Daoy (cell line): ENCODE results near the gene CHRNB4. TPM values are rescaled to one million over a fixed set of nuclear protein-coding genes. Genes with fewer than 3 reads are reported as not detected.

ENCODE experiments used
- DNase-seq: peaks from one replicate; pipeline ENCODE4 v3.0.0-alpha.2; 2015; ENCODE audit warnings: low read depth
- total RNA-seq: library from RNA; depleted of rRNA; stranded (reverse); fragments of >200 nt; shearing (Covaris generic); gene quantifications from 2 replicates; pipeline ENCODE4 v1.2.3, GENCODE V29; 2014

The CHRNB4 gene
- total RNA-seq, 1 experiment from 2014 or later: 0.06 TPM

- DNase-seq: no peak
Observed at GRCh38 chr15:78634210-78635145, 6.5 kb downstream of the CHRNB4 start.

DNA sequence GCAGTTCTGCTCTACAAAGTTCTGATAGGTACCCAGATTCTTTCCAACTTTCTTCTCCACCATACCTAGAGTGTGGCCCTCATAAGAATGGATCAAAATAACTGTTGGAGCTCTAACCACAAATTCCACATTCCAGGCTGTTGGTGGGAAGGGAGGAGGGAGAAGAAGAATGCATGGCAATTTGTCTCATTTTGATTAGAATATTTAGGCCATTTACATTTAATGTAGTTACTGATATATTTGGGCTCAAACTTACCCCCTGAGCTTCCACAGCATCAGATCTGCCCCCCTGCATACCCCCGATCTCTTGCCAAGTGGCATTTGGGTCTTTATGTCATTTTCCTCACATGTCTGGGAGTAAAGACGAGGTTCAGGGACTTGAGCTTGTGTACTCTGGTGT is 7.7 kb downstream of the CHRNB4 start:
- DNase-seq: no peak

- DNase-seq: no peak
Observed at GRCh38 chr15:78630886-78631633, 9.9 kb downstream of the CHRNB4 start.

DNA sequence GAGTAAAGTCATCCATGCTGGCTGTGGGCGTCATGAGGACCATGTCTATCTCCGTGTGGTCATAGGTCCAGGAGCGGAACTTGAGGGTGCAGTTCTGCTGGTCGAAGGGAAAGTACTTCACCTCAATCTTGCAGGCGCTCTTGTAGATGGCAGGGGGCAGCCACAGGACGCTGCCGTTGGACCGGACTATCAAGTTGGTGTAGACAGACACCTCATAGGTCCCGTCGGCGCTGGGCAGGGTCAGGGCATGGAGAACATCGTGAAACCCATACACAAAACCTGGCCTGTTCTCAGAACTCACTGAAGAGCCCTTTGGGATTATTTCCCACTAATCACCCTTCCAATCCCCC is 11.3 kb downstream of the CHRNB4 start:
- no peak for DNase-seq

- no peak for DNase-seq
Observed at GRCh38 chr15:78629031-78629715, 11.8 kb downstream of the CHRNB4 start.

- no peak for DNase-seq
Observed at GRCh38 chr15:78628227-78628626, 12.8 kb downstream of the CHRNB4 start.

- DNase-seq: no peak
Observed at GRCh38 chr15:78627348-78627747, 13.7 kb downstream of the CHRNB4 start.

GRCh38 chr15:78626381-78626995 is 14.5 kb downstream of the CHRNB4 start:
- no peak for DNase-seq

DNA sequence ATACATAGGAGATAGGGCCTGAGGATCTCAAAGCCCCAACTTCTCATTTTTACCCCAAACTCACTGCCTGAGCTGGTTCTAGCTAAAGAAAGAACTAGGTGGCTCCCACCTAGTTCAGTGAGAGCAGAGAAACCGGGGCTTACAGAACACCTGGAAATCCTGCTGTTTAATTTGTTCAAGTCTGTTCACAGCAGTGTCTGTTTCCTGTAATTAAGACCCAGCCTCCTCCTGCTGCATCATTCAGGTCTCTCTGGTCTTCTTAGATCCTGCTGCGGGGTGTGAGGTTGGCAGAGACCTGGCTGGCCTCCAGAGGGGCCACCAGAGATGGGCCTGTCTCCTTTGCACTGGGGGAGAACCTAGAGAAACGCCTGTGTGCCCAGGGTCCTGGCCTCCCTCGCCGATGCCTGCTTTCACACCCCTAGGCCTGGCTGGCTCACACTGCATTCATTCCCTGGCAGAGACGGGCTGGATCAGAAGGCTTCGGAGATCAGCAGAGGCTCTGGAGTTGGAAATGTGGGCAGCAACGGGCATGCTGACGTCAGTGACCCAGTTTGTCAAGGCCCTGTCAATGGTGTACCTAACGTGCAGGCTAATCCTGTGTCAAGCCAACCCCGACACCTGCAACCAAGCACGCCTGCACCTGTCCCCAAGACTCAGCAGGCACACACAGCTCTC is 15.3 kb downstream of the CHRNB4 start:
- no peak for DNase-seq

DNA sequence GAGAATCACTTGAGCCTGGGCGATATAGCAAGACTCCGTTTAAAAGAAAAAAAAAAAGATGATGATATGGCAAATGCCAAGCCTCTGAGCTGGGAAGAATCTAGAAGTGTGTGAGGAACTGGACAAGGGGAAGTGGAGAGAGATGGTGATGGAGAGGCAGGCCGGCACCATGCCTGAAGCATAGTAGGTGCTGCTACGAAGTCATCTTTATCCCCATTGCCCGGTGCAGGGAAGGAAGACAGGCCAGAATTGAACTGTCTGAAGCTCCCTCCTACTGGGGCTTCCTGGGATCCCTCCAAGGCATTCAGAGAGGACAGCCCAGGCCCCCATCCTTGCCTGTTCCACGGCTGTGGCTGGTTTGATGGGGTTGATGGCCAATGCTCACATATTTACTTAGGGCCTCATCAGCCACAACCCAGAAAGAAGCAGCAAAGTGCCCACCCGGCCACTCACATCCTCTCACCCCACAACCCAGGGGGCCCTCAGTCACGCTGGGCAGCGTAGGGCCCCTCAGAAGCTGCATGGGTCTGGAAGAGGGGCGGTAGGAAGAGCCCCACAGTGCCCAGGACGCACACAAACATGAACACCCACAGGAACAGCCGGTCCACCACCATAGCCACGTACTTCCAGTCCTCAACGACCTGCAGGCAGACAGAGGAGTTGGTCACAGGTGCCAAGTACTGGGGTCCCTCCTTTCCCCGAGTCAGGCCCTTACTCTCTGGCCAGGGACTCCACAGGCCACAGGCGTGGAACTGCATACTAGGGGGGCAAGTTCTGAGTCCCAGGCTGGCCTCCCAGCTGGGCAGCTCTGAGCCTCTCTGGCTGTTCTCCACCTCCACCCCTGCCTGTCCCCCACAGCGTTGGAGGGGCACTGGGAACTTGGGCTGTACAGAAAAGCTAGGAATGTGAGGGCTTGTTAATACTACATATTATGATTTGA is 16.1 kb downstream of the CHRNB4 start:
- no peak for DNase-seq

GRCh38 chr15:78623786-78624497 is 17.1 kb downstream of the CHRNB4 start:
- no peak for DNase-seq

DNA sequence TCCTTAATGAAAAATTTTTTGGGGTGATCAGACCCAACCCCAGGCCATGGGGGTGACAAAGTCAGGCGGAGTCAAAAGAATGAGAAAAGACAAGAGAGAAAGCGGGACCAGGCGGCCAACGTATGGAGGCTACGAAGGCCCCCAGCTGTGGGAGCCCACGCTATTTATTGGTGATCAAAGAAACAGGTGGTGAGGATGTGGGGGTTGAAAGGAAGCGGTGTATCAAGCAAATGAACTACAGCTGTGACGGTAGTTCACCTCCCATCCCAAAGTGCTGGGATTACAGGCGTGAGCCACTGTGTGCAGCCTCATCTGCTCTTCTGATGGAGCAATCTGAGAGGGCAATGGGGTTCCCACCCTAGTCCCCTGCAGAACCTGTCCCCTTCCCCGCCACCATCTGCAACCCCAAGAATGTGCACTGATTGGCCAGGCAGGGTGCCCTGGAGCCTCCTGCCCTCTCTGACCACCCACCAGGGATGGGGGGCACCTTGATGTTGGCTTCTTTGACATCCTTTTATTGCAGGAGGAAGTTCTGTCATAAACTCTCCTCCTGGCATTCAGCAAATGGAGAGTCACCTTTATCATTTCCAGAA is 19.1 kb downstream of the CHRNB4 start:
- no peak for DNase-seq

GRCh38 chr15:78620527-78621421 is 20.2 kb downstream of the CHRNB4 start, which contains the start of gene CHRNA3:
CHRNA3 (minus strand) TSS chr15:78620996; CDS start chr15:78620794, 202 bp downstream.
- no peak for DNase-seq

GRCh38 chr15:78620021-78620526 is 20.9 kb downstream of the CHRNB4 start:
- peak; percentile 41 for DNase-seq

- no peak for DNase-seq
Observed at GRCh38 chr15:78619022-78619950, 21.7 kb downstream of the CHRNB4 start.

- DNase-seq: peak; percentile 77
Observed at GRCh38 chr15:78618490-78618934, 22.5 kb downstream of the CHRNB4 start.

- DNase-seq: no peak
Observed at GRCh38 chr15:78618064-78618463, 22.9 kb downstream of the CHRNB4 start.
